Neural cell (in vitro differentiated cells): ENCODE measurements around the gene LATS2. TPM values are rescaled to one million over a fixed set of nuclear protein-coding genes. Genes with fewer than 3 reads are reported as not detected.

Source experiments
- H2AFZ ChIP-seq: fragments of 200-600, 300-800 bp; sonication (generic), shearing (Covaris generic); 2 replicates; pipeline ENCODE4 v1.6.0; 2014; ENCODE audit warnings: low read depth, mild to moderate bottlenecking, antibody characterized with exemption, low read length, moderate library complexity
- H3F3A ChIP-seq: fragments of 200-600 bp; shearing (Covaris generic); 2 replicates; pipeline ENCODE4 v1.6.1; 2016; ENCODE audit warnings: mild to moderate bottlenecking, moderate library complexity, mixed read lengths, antibody characterized with exemption, low read length; ENCODE audit not compliant: insufficient read depth, poor library complexity, severe bottlenecking
- H3K27ac ChIP-seq: fragments of 200-600, 300-800 bp; sonication (generic), shearing (Covaris generic); 2 replicates; pipeline ENCODE4 v1.5.1; 2014; ENCODE audit warnings: mild to moderate bottlenecking, low read length, moderate library complexity
- H3K27me3 ChIP-seq: fragments of 300-800, 200-600 bp; sonication (generic), shearing (Covaris generic); 2 replicates; pipeline ENCODE4 v1.6.0; 2014; ENCODE audit warnings: mild to moderate bottlenecking, low read depth, low read length, moderate library complexity; ENCODE audit not compliant: insufficient read depth
- H3K36me3 ChIP-seq: fragments of 300-800, 200-600 bp; sonication (generic), shearing (Covaris generic); 2 replicates; pipeline ENCODE4 v1.5.1; 2014; ENCODE audit warnings: mild to moderate bottlenecking, antibody characterized with exemption, low read length, moderate library complexity; ENCODE audit not compliant: insufficient read depth
- H3K4me2 ChIP-seq: fragments of 300-800, 200-600 bp; sonication (generic), shearing (Covaris generic); 2 replicates; pipeline ENCODE4 v1.6.0; 2014; ENCODE audit warnings: mild to moderate bottlenecking, low read length
- H3K4me3 ChIP-seq: fragments of 300-800, 200-600 bp; sonication (generic), shearing (Covaris generic); 2 replicates; pipeline ENCODE4 v1.5.1; 2014; ENCODE audit warnings: mild to moderate bottlenecking, low read length, moderate library complexity
- H3K79me2 ChIP-seq: fragments of 200-600 bp; shearing (Covaris generic); replicated peaks from 2 replicates; pipeline ENCODE4 v1.6.0; 2014; ENCODE audit warnings: mild to moderate bottlenecking, low read length, moderate library complexity; ENCODE audit not compliant: insufficient read depth
- H3K9ac ChIP-seq: fragments of 300-800, 200-600 bp; sonication (generic), shearing (Covaris generic); 2 replicates; pipeline ENCODE4 v1.6.1; 2016; ENCODE audit warnings: mild to moderate bottlenecking, low read length, mixed read lengths
- H3K9me2 ChIP-seq: fragments of 200-600 bp; shearing (Covaris generic); 2 replicates; pipeline ENCODE4 v1.6.1; 2016; ENCODE audit warnings: mild to moderate bottlenecking, low read length, mixed read lengths; ENCODE audit not compliant: insufficient read depth
- H3K9me3 ChIP-seq: fragments of 200-600, 300-800 bp; sonication (generic), shearing (Covaris generic); 2 replicates; pipeline ENCODE4 v1.6.1; 2016; ENCODE audit warnings: mild to moderate bottlenecking, mixed run types, low read length, moderate library complexity, mixed read lengths
- H4K20me1 ChIP-seq: fragments of 200-600 bp; shearing (Covaris generic); 2 replicates; pipeline ENCODE4 v1.6.1; 2016; ENCODE audit warnings: mild to moderate bottlenecking, mixed run types; ENCODE audit not compliant: insufficient read depth
- EP300 ChIP-seq: fragments of 450-650 bp; conservative IDR thresholded peaks from 2 replicates; pipeline ENCODE4 v1.6.1; 2014; ENCODE audit warnings: antibody characterized with exemption, mild to moderate bottlenecking, moderate library complexity; ENCODE audit not compliant: poor library complexity, severe bottlenecking
- EZH2 ChIP-seq: fragments of 200-600, 300-800 bp; shearing (Covaris generic), sonication (generic); IDR thresholded peaks from 2 replicates; pipeline ENCODE4 v1.6.1; 2014; ENCODE audit warnings: antibody characterized with exemption, low read length, borderline replicate concordance, mild to moderate bottlenecking; ENCODE audit not compliant: insufficient read depth, poor library complexity, severe bottlenecking
- MXI1 ChIP-seq: fragments of 450-650 bp; conservative IDR thresholded peaks from 2 replicates; pipeline ENCODE4 v1.6.1; 2014; ENCODE audit warnings: antibody characterized with exemption, mild to moderate bottlenecking; ENCODE audit not compliant: poor library complexity, severe bottlenecking
- POLR2AphosphoS5 ChIP-seq: IDR thresholded peaks from 2 replicates; pipeline ENCODE4 v1.6.1; 2012
- RAD21 ChIP-seq: fragments of 450-650 bp; conservative IDR thresholded peaks from 2 replicates; pipeline ENCODE4 v1.6.1; 2014; ENCODE audit warnings: antibody characterized with exemption, mild to moderate bottlenecking, moderate library complexity
- SMC3 ChIP-seq: fragments of 450-650 bp; conservative IDR thresholded peaks from 2 replicates; pipeline ENCODE4 v1.6.1; 2014; ENCODE audit warnings: antibody characterized with exemption, mild to moderate bottlenecking, moderate library complexity; ENCODE audit not compliant: poor library complexity
- TAF1 ChIP-seq: IDR thresholded peaks from 2 replicates; pipeline ENCODE4 v1.6.1; 2012; ENCODE audit warnings: low read depth
- polyA plus RNA-seq: library from polyadenylated mRNA; depleted of rRNA; stranded (reverse); fragments of >200 nt; gene quantifications from 2 replicates; pipeline ENCODE4 v1.2.3, GENCODE V29; 2014
- TF ChIP-seq, protein P1 (sequence below): IDR thresholded peaks from 2 replicates; pipeline ENCODE4 v1.6.1; 2012; ENCODE audit warnings: borderline replicate concordance
- TF ChIP-seq, protein P2 (sequence below): fragments of 450-650 bp; IDR thresholded peaks from 2 replicates; pipeline ENCODE4 v1.5.1; 2014; ENCODE audit warnings: antibody characterized with exemption, mild to moderate bottlenecking, moderate library complexity; ENCODE audit not compliant: poor library complexity, severe bottlenecking

Gene LATS2
- polyA plus RNA-seq, 1 donor from 2014 or later: 2.6 TPM

DNA sequence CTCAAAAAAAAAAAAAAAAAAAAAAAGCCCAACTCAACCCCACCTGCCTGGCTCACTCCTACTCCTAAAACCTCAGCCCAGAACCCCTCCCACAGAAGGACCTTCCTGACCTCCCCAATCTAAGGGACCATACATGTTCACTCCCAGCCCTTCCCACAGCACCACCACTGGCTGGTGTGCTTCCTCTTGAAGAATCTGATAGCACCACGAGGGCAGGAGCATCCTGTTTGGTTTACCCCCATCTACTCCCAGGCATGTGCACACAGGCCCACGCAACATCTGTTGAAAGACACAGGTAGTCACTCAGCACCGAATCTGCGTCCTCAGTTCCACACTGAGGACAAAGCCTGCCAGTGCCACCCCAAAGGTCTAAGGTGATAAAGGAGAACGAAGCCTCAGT, 8.2 kb downstream of the LATS2 start:
- Histone ChIP-seq H3K36me3 (no peaks in the 10 kb centered on the region), H3K27ac (no peak overlapping the region), H2AFZ (no peak overlapping the region), H3F3A (no peaks in the 10 kb centered on the region), H3K9me2 (no peaks in the 10 kb centered on the region), H3K27me3 (no peaks in the 10 kb centered on the region), H4K20me1 (no peaks in the 10 kb centered on the region), H3K9me3 (no peaks in the 10 kb centered on the region), H3K4me3 (no peak overlapping the region), H3K9ac (no peak overlapping the region), H3K4me2 (no peak overlapping the region), H3K79me2 (peaks cover 59% of the 10 kb centered on the region)
- TF ChIP-seq MXI1 (no peak), EZH2 (no peak), TAF1 (no peak), SMC3 (no peak), EP300 (no peak), POLR2AphosphoS5 (no peak), RAD21 (no peak)
- TF ChIP-seq, protein P1, sequence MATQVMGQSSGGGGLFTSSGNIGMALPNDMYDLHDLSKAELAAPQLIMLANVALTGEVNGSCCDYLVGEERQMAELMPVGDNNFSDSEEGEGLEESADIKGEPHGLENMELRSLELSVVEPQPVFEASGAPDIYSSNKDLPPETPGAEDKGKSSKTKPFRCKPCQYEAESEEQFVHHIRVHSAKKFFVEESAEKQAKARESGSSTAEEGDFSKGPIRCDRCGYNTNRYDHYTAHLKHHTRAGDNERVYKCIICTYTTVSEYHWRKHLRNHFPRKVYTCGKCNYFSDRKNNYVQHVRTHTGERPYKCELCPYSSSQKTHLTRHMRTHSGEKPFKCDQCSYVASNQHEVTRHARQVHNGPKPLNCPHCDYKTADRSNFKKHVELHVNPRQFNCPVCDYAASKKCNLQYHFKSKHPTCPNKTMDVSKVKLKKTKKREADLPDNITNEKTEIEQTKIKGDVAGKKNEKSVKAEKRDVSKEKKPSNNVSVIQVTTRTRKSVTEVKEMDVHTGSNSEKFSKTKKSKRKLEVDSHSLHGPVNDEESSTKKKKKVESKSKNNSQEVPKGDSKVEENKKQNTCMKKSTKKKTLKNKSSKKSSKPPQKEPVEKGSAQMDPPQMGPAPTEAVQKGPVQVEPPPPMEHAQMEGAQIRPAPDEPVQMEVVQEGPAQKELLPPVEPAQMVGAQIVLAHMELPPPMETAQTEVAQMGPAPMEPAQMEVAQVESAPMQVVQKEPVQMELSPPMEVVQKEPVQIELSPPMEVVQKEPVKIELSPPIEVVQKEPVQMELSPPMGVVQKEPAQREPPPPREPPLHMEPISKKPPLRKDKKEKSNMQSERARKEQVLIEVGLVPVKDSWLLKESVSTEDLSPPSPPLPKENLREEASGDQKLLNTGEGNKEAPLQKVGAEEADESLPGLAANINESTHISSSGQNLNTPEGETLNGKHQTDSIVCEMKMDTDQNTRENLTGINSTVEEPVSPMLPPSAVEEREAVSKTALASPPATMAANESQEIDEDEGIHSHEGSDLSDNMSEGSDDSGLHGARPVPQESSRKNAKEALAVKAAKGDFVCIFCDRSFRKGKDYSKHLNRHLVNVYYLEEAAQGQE: no peak
- TF ChIP-seq, protein P2, sequence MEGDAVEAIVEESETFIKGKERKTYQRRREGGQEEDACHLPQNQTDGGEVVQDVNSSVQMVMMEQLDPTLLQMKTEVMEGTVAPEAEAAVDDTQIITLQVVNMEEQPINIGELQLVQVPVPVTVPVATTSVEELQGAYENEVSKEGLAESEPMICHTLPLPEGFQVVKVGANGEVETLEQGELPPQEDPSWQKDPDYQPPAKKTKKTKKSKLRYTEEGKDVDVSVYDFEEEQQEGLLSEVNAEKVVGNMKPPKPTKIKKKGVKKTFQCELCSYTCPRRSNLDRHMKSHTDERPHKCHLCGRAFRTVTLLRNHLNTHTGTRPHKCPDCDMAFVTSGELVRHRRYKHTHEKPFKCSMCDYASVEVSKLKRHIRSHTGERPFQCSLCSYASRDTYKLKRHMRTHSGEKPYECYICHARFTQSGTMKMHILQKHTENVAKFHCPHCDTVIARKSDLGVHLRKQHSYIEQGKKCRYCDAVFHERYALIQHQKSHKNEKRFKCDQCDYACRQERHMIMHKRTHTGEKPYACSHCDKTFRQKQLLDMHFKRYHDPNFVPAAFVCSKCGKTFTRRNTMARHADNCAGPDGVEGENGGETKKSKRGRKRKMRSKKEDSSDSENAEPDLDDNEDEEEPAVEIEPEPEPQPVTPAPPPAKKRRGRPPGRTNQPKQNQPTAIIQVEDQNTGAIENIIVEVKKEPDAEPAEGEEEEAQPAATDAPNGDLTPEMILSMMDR: no peak

DNA sequence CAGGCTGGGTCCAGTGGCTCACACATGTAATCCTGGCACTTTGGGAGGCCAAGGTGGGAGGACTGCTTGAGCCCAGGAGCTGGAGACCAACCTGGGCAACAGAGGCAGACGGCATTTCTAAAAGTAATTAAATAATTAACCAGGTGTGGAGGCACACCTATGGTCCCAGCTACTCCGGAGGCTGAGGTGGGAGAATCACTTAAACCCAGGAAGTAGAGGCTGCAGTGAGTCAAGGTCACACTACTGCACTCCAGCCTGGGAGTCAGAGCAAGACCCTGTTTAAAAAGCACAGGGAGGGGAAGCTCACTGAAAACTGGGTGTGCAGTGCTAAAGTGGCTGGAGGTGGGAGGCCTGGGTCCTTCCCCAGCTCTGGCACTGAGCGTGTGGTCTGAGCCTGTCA, 9.7 kb downstream of the LATS2 start:
- no peak overlapping the region for H3K9ac ChIP-seq
- TF ChIP-seq SMC3 (no peak), EZH2 (no peak), TAF1 (no peak), MXI1 (no peak), RAD21 (no peak), POLR2AphosphoS5 (no peak)
- TF ChIP-seq, protein P2: no peak
- TF ChIP-seq, protein P1: no peak
- H3K79me2 ChIP-seq: peaks cover 60% of the 10 kb centered on the region
- no peak overlapping the region for H3K4me2 ChIP-seq
- H3K27ac ChIP-seq: no peak overlapping the region
- H3K9me2 ChIP-seq: no peaks in the 10 kb centered on the region
- H3K27me3 ChIP-seq: no peaks in the 10 kb centered on the region
- no peaks in the 10 kb centered on the region for H3F3A ChIP-seq
- no peak overlapping the region for H2AFZ ChIP-seq
- H3K4me3 ChIP-seq: no peak overlapping the region
- H3K9me3 ChIP-seq: no peaks in the 10 kb centered on the region
- no peaks in the 10 kb centered on the region for H3K36me3 ChIP-seq
- H4K20me1 ChIP-seq: no peaks in the 10 kb centered on the region
